HT1080 (cell line): ENCODE measurements around the gene DHRS4L2. TPM values are rescaled to one million over a fixed set of nuclear protein-coding genes. Genes with fewer than 3 reads are reported as not detected.
"Not testable (repeated sequence)": the region's sequence is repeated elsewhere in the genome, so short reads cannot be mapped to it uniquely, and the experiment has no call there.

Experiments
- DNase-seq: peaks from one replicate; pipeline ENCODE4 v3.0.0-alpha.2; 2015; ENCODE audit warnings: low read depth
- total RNA-seq: library from RNA; depleted of rRNA; stranded (reverse); fragments of >200 nt; shearing (Covaris generic); gene quantifications from 2 replicates; pipeline ENCODE4 v1.2.3, GENCODE V29; 2014

Gene DHRS4L2
- total RNA-seq, 1 experiment from 2014 or later, result 24.6 TPM

GRCh38 chr14:24015745-24016144 is 27.0 kb downstream of the DHRS4L2 start:
- DNase-seq, result not testable (repeated sequence)

- DNase-seq, result not testable (repeated sequence)
Observed at GRCh38 chr14:24018978-24019377, 30.2 kb downstream of the DHRS4L2 start.

- not testable (repeated sequence) for DNase-seq
Observed at GRCh38 chr14:24019944-24020343, 31.2 kb downstream of the DHRS4L2 start.

- DNase-seq, result not testable (repeated sequence)
Observed at GRCh38 chr14:24020520-24020919, 31.8 kb downstream of the DHRS4L2 start.

- not testable (repeated sequence) for DNase-seq
Observed at GRCh38 chr14:24024939-24025418, 36.2 kb downstream of the DHRS4L2 start.

- DNase-seq, result not testable (repeated sequence)
Observed at GRCh38 chr14:24029687-24030086, 41.0 kb downstream of the DHRS4L2 start.

GRCh38 chr14:24031331-24031730 is 42.6 kb downstream of the DHRS4L2 start:
- not testable (repeated sequence) for DNase-seq

- peak; percentile 52 for DNase-seq
Observed at GRCh38 chr14:24032727-24033418, 44.1 kb downstream of the DHRS4L2 start.

- DNase-seq, result not testable (repeated sequence)
Observed at GRCh38 chr14:24035769-24036168, 47.0 kb downstream of the DHRS4L2 start.

- peak; percentile 78 for DNase-seq
Observed at GRCh38 chr14:24036169-24036962, 47.6 kb downstream of the DHRS4L2 start.

GRCh38 chr14:24036963-24037657 is 48.4 kb downstream of the DHRS4L2 start:
- DNase-seq, result not testable (repeated sequence)

GRCh38 chr14:24037658-24038037 is 48.9 kb downstream of the DHRS4L2 start:
- DNase-seq, result no peak

- no peak for DNase-seq
Observed at GRCh38 chr14:24038686-24039085, 50.0 kb downstream of the DHRS4L2 start.

GRCh38 chr14:24040692-24041091 is 52.0 kb downstream of the DHRS4L2 start:
- DNase-seq, result no peak

- DNase-seq, result no peak
Observed at GRCh38 chr14:24042746-24043145, 54.0 kb downstream of the DHRS4L2 start.

- not testable (repeated sequence) for DNase-seq
Observed at GRCh38 chr14:24049002-24049401, 60.3 kb downstream of the DHRS4L2 start.

- DNase-seq, result not testable (repeated sequence)
Observed at GRCh38 chr14:24050753-24051152, 62.0 kb downstream of the DHRS4L2 start.

GRCh38 chr14:24051176-24051788 is 62.6 kb downstream of the DHRS4L2 start:
- no peak for DNase-seq

- DNase-seq, result peak; percentile 32
Observed at GRCh38 chr14:24051789-24052655, 63.3 kb downstream of the DHRS4L2 start, which contains the start of gene CARMIL3. Gene CARMIL3 (plus strand): TSS chr14:24052009. CDS start chr14:24052154, 145 bp downstream.
